Stimulated activated CD8-positive, alpha-beta memory T cell treated with anti-CD3 and anti-CD28 coated beads, Interleukin-12 subunit alpha, Interleukin-12 subunit beta, amount 100 ng/mL, for 24 hours (primary cell): ENCODE data around the gene DDR1.

Source experiments
- DNase-seq: peaks from one replicate; pipeline ENCODE4 v3.0.0-alpha.2; 2020; ENCODE audit errors: extremely low read depth

DDR1 gene

DNA sequence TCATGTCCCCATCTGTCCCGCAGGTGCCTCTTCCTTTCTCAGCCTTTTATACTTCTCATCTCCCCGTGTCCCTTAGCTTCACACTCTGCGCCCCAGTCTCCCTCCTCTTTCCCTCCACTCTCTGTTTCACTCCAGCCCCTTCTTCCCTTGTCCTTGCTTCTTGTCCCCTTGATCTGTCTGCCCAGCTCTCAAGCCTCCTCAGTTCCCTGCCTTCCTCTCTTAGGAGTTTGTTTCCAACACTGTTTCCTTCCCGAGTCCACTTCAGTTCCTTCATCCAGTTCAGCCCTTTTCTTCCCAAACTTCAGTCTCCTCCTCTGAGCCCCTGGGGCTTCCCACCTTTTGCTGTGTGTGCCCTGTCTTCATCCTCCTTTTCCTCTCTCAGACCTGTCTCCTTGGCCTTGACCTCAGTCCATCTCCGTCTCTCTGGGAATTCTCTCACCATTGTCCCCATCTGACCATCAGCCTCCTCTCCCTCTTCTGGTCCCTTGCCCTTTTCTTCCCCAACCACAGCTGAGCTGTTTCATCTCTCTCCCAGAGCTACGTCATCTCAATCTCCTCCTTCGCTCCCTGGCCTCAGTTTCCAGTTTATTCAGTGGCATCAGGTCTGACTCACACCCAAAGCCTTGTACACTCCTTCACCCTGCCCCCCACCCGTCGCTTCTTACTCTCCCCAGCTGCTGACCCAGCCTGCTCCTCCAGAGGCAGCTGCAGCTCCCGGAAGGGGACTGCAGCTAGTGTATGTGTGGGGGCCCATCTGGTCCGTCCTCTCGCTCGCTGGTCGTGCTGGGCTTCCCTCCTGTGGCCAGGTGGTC lies 2.7 kb upstream of the DDR1 start:
- DNase-seq, result no peak

DNA sequence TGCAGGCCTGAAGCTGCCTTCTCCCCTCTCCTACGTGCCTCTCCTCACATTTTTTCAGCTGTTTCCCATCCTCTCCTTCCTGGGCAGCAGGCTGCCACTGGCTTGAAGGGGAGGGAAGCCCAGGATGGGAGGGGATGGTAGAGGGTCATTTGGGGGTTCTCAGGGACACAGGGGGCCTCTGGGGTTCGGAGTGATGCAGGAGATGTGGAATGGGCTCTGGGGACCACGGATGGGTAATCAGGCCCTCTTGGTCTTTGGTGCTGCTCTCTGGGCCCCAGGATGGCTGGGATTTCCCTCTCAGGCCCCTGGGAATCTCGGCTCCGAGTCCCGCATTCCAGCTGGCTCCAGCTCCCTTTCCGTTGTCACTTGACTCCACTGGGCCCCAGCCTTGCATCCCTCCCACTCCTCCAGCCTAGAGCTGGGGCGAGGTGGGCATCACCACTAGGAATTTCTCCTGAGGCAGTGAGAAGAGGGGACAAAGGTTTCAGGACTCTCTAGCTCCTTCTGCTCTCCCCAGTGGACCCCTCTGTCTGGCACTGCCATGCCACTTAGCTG lies 2.0 kb upstream of the DDR1 start:
- DNase-seq, result no peak

DNA sequence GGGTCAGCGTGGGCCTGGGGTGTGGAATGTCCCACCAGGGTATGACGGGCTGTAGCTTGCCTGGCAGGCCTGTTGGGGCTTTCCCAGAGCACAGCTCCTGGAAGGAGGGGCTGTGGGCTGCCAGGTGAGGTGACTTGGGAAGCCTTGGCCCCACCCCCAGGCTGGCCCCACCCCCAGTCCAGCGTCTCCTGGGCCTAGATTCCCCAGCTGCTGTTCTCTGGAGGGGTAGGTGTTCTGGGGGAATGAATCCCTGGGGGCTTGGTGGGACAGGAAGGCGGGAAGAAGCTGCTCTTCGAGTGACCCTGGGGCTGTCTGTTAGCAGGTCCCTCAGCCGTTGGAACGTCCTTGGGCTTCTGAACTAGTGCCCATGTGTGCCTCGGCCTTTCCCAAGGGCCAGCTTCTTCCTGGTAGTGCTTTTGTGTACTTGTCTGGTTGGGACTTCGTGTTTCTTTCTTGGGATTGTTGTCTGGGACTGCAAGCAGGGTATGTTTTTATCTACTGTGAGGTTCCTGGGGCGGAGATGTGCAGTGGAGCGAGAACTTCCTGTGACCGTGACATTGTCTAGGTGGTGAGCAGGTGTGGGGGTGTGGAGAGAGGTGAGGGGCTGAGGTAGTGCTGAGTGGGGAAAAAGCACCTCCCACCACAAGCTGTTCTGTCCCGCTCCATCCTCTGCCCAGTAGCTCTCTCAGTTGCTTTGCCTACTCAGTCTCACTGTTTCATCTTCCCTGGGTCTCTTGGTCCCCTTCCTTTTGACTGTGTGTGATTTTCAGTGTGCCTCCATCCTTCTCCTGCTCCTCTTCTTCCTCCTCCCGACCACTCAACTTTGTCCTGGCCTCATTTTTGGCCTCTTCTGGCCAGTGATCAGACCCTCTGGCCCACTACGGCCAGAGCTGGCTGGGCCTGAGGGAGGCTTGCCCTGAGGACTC lies 1.3 kb upstream of the DDR1 start:
- DNase-seq, result no peak

GRCh38 chr6:30884521-30885480 lies 482 bp downstream of the DDR1 start:
- DNase-seq, result no peak

- DNase-seq, result no peak
Measured at GRCh38 chr6:30885481-30885998, 1.2 kb downstream of the DDR1 start.

- DNase-seq, result no peak
Measured at GRCh38 chr6:30885999-30886896, 1.9 kb downstream of the DDR1 start.

DNA sequence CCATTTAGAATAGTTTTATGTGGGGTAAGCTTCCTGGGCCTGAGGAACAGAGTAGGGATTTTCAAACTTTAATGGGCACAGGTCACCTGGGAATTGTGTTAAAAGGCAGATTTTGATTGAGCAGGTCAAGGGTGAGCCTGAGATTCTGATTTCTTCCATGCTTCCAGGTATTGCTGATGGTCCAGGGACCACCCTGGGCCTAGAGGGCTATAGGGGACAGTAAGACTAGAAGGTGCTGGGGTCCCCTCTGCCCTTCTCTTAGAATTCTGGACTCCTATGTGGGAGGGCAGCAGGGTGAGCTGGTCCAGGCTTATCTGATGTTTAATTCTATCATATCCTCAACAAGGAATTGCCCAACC lies 2.6 kb downstream of the DDR1 start:
- DNase-seq, result no peak

GRCh38 chr6:30887901-30888815 lies 3.8 kb downstream of the DDR1 start:
- DNase-seq, result no peak

DNA sequence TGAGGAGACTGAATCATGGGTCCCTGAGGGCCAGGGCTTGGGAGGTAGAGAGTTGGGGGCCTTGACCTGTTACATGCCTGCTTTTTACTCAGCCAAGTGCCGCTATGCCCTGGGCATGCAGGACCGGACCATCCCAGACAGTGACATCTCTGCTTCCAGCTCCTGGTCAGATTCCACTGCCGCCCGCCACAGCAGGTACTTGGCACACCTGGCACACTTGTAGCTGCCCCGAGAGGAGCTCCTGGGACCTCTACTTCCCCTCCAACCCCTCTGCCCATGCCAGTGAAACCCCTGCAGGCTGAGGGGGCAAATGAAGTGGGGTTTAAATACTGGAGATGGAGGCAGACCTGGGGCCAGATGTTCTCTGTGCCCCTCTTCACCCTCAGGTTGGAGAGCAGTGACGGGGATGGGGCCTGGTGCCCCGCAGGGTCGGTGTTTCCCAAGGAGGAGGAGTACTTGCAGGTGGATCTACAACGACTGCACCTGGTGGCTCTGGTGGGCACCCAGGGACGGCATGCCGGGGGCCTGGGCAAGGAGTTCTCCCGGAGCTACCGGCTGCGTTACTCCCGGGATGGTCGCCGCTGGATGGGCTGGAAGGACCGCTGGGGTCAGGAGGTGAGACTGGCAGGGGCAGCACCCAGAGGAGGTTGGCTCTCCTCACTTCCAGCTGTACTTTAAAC lies 4.6 kb downstream of the DDR1 start:
- no peak for DNase-seq

DNA sequence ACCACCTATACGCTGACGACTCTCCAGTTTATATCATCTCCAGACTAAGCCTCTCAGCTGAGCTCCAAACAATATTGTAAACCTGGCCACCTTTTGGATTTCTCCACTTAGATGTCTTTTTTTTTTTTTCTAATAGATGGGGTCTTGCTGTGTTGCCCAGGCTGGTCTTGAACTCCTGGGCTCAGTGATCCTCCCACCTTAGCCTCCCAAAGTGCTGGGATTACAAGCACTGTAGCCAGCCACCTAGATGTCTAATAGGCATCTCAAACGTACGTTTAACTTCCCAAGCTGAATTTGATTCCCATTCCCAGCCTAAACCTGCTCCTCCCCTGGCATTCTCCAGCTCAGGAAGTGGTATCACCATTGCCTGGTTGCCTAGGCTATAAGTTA lies 5.2 kb downstream of the DDR1 start:
- DNase-seq, result no peak

- no peak for DNase-seq
Measured at GRCh38 chr6:30889921-30890645, 5.8 kb downstream of the DDR1 start.

DNA sequence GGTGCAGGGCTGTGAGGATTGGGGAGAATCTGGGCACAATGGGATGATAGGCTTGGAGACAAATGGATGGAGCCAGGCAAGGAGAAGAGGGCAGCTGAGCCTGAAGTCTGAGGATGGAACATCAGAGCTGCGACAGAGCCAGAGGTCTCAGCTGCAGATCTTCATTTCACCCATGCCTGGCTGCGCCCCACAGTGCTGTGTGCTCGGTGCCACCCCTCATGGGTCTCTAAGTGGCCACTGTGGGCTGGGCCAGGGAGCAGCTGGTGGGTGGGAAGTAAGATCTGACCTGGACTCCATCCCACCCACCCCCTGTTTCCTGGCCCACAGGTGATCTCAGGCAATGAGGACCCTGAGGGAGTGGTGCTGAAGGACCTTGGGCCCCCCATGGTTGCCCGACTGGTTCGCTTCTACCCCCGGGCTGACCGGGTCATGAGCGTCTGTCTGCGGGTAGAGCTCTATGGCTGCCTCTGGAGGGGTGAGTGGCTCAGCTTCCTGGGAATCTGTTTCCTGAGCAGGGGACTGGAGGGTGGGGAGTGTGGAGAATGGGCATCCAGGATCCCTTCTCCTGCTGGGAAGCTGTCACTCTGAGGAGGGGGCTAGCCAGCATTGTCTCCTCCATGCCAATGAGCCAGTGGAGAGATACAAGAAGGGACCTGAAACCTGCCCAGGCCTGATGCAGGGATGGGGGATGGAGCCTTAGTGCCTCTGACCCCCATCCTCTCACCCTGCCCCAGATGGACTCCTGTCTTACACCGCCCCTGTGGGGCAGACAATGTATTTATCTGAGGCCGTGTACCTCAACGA lies 6.5 kb downstream of the DDR1 start:
- DNase-seq, result no peak

- DNase-seq, result no peak
Measured at GRCh38 chr6:30891450-30891723, 7.1 kb downstream of the DDR1 start.

GRCh38 chr6:30891816-30892538 lies 7.7 kb downstream of the DDR1 start:
- no peak for DNase-seq

DNA sequence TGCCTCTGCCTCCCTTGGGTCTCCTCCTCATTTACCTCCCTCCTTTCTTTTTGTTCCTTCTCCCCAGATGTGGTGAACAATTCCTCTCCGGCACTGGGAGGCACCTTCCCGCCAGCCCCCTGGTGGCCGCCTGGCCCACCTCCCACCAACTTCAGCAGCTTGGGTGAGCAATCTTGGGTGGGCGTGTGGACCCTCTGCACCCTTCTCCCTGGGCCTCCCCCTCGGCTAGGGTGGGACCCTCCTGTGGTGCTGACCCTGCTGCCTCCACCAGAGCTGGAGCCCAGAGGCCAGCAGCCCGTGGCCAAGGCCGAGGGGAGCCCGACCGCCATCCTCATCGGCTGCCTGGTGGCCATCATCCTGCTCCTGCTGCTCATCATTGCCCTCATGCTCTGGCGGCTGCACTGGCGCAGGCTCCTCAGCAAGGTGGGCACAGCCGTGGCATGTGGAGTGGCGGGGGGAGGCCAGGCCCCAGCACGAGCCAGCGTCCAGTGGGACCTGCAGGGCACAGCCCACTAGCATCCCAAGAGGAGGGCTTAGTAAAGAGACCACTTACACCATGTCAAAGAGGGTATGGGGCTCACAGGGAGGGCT lies 8.8 kb downstream of the DDR1 start:
- DNase-seq, result no peak

DNA sequence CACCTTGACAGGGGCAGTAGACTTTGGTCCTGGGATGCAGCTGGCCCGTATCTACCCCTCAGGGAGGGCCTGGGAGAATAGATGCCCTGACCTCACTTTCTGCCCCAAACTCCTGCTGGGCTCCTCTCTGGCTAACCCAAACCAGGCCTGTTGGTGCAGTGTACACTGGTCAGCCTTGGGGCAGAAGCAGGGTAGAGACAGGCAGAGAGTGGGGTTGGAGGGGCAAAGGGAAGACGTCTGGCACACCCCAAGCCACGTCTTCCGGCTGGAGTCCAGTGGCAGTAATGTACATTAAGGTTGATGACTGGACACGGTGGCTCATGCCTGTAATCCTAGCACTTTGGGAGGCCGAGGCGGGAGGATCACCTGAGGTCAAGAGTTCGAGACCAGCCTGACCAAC lies 9.3 kb downstream of the DDR1 start:
- DNase-seq, result no peak
